ENCODE measurements around the gene AP2B1.
A peak's percentile ranks its signal among the peaks of the same experiment; 100 is the strongest.
"Not testable (repeated sequence)": the region's sequence is repeated elsewhere in the genome, so short reads cannot be mapped to it uniquely, and the experiment has no call there.

Gene AP2B1

DNA sequence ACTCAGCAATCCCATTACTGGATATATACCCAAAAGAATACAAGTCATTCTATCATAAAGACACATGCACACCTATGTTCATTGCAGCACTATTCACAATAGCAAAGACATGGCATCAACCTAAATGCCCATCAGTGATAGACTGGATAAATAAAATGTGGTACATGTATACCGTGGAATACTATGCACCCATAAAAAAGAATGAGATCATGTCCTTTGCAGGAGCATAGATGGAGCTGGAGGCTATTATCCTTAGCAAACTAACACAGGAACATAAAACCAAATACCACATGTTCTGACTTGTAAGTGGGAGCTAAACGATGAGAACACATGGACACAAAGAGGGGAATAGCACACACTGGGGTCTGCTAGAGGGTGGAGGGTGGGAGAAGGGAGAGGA lies 116.2 kb downstream of the AP2B1 start:
- not testable (repeated sequence) for DNase-seq

DNA sequence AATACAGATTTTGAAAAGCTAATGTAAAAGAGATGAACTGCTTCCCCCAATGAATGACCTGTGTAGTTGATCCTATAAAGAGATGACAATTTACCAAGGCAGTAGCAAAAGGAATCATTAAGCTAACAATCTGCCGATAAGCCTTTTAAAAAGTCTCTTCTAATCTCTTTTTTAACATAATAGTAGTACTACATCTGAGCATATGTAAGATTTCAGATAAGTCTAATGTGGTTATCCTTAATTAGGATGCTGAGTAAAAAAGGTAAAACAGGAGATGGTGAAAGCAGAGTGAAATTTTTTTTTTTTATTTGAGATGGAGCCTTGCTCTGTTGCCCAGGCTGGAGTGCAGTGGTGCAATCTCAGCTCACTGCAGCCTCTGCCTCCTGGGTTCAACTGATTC lies 118.1 kb downstream of the AP2B1 start:
- no peak for DNase-seq

DNA sequence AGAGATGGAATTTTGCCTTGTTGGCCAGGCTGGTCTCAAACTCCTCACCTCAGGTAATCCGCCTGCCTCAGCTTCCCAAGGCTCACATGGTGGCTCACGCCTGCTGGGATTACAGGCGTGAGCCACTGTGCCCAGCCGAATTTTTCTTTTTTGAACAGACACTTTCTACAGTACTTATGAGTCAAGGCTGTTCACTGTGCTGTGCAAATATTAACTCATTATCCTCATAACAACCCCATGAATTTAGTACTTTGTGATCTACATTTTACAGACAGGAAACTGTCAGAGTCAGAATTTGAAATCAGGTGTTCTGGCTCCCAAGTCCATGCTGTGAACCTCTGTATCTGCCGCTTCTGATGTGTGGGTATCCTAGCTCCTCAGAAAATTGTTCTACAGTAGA lies 118.6 kb downstream of the AP2B1 start:
- no peak for DNase-seq

DNA sequence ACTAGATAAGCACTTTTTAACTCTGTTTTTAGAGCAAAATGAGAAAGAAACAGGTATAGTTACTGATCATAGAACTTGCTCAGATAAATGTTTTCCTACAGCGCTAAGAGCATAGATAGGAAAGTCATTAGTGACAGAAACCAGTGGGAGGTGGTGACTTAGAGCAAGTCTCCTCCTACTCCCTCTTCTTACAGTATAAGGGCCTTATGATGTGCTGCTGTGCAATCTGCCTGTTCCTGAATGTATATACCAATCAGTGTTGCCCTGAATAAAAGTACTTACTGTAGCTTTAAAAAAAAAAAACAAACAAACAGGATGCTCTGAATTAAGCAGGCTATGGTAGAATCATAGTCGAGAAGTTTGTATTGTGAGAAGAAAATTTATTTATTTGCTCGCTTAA lies 121.0 kb downstream of the AP2B1 start:
- DNase-seq = no peak

DNA sequence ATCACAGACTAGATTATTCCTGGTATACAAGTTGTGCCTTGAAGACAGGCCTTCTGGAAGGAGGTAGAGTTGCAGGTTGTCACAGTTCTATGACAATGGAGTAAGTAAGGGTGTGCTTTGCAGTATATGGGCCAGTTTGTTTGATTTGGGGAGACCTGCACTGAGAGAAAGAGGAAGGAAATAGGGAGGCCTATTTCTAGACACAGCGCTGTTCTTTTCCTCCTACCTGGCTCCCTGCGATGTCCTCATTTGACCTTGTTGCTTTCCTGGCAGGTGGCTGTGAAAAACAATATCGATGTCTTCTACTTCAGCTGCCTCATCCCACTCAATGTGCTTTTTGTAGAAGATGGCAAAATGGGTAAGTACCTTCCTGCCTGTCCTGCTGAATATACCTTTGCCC lies 121.8 kb downstream of the AP2B1 start:
- DNase-seq = no peak

DNA sequence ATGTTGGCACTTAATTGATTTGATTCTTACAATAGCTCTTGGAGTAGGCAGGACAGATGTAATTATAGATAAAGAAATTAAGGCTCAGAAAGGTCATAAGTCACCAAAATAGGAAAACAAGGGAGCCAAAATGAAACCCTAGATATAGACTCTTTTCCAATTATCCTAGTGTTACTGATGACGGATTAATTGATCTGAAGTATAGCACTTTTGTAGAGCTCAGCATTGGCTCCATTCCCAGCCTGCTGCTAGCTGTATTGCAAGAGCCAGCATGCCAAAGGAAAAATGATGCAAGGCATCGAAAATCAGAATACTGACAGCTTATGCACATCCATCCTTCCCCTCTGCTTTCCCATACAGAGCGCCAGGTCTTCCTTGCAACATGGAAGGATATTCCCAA lies 122.8 kb downstream of the AP2B1 start:
- DNase-seq = no peak

DNA sequence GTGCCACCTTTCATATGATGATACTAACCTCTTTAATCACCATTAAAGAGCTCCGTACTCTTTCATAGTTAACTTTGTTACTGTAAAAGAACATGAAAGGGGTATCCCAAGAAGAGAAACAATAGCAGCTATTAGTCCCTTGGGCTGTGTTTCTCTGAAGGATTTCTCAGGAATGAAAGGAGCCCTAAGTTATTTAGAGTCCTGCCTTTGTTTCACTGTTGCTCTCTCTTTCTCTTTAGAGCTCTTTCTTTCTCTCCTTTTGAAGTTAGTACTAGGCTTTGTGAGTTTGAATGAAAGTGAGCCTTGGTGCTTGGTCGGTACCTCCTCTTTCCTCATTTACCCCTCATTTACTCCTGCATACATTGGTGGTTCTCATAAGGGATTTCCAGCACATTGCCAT lies 123.8 kb downstream of the AP2B1 start:
- no peak for DNase-seq

DNA sequence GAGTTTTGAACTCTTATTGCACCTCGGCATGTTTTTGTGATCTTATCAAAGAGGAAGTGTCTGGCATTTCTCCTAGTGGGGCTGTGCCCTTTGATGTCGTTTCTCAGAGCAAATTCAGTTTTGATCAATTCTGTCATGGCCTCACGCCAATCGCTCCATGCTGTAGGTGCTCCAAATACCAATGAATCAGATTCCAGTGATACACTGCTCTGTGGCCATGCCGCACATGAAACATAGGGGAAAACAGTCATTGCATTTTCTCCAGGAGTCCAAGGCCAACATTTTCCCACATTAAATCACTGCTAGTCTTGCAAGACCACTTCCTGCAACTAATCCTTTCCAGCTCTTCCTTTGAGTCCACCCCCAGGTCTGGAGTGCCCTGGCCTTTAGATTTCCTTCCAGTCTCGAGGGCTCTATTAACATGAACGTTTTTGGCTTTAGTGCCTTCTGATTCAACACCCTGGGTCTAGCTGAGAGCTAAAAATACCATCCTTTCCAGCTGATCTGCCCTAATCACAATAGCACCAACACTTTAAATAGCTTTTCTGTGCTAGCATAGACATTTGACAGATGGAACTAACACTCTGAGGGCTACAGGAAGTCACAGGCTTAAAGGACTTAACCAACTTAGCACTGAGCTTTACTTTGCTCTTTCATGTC lies 126.1 kb downstream of the AP2B1 start:
- DNase-seq = peak; percentile 43

DNA sequence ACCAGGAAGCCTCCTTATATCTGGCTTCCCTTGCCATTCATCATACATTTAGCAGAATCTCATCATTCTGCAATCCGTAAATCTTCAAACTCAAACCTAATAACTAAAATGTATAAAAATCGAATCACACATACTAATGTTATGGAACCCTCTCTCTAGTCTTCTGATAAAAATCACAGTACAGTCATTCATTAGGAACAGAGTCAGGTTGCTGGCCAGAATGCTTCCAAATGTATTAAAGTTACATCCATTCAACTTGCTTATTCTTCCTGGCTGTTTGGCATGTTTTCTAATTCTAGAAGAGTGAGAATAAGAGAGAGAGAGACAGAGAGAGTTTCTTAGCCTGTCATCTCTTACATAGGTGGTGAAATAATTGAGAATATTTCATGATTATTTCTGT lies 127.9 kb downstream of the AP2B1 start:
- no peak for DNase-seq

DNA sequence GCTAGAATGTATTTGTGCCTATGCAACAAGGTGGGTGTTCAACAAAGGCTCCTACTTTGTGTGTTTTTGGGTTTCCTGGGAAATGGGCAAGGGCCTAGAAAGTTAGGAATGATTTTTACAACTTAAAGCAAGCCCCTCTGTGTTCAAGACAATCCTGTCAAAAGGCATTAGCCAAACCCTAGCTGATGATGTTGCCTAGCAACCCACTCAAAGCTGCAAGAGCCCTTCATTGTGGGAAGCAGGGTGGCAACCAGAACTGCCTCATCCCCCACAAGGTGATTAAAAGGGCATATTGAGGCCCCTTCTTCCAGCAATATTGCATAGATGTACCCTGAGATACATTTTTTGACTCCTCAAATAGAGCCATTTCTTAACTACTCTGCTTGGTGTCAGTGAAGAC lies 128.3 kb downstream of the AP2B1 start:
- DNase-seq = no peak

DNA sequence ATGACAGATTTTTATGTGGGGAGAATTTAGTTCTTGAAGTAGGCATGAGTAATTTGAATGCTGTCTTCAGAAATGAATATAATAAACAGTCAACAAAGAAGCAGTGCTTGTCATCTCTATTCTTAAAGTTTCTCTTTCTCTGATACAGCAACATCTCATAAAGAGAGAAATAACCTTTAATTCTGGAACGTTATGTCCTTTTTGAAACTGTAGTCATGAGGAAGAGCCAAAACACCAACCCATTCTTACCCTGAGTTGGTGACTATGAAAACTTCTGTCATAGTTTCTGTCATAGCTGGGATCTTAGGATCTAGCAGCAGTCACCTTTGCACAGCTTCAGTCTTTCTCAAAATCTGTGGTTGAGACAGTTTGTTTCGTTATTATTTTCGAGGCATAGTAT lies 129.1 kb downstream of the AP2B1 start:
- DNase-seq = no peak

DNA sequence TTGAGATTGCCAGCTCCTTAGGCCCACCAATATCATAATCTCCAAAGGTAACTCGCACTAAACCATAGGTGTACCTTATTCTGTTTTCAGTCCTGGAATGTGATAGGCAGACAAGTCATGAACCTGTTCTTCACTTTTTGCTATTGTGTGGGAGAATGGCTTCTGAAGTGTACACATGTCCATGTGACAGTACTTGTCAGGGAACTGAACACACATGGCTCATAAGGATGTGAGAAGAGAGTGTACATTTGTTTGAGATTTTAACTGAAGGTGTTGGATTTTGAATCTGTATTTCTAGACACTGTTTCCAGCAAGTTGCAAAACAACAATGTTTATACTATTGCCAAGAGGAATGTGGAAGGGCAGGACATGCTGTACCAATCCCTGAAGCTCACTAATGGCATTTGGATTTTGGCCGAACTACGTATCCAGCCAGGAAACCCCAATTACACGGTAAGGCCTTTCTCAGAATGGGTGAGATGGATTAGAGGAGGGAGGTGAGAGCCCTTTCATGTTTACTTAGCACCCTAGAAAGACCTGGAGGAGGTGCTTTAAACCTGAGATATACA lies 129.9 kb downstream of the AP2B1 start:
- DNase-seq = no peak

DNA sequence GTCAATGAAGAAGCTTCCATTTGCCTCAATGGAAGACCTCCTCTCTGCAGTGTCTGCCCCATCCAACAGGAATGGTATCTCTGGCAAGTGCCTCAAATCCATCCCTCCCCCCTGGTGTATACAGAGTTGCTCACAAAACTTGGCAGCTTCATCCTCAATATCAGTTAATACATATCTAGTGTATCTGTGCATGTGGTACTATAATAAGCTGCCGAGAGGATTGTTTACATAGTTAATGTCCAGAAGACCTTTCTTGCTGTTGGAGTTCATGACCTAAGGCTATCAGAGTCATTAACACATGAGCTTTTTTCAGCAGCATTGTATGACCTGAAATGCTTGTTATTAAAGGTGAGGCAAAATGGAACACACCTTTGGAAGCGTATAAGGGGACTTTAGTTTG lies 130.4 kb downstream of the AP2B1 start:
- no peak for DNase-seq

DNA sequence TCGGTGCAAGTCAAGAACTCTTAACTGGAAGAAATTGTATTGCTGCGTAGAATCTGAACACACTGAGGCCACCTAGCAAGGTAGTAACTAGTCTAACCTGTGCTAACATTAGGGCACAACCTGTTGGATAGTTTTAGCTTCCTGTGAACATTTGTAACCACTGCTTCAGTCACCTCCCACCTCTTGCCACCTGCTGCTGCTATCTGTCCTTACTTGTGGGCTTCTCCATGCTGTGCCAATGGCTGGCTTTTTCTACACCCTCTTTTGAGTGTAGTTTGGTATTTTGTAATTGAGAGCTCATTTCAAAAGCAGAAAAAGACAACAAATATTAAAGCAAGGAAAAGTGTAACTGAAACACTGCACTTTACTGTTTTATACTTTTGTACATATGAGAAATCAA lies 136.6 kb downstream of the AP2B1 start:
- DNase-seq = no peak

DNA sequence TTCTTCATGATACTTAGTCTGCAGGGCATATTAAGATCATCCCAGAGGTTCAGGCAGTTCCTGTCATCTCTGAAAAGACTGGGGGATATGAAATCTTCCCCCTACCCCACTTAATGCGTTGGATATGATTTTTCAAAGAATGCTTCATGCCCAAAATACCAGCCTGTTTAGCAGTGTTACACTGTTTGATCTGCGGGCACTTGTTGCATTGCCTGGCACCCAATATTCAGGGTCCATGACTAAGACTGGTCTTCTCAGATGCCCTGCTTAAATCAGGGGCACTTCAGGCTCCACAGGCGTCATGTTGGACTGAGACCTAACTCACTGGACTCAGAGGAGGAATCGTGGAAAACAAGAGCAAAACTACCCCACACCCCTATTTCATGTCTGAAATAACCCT lies 137.9 kb downstream of the AP2B1 start:
- no peak for DNase-seq

DNA sequence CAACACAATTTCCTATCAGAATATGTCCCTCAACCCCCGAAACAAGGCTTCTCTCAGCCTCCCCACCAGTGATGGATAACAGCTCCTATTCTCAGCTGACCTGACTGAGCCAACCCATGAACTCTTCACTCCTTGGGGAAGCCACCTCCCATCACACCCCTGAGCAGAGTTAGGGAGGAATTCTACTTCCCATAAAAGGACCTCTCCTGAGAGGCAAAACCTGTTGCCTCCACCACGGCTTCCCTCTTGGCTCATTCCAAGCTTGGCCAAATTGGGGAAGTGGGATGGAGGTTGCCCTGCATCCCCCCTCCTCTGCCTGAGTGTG lies 138.6 kb downstream of the AP2B1 start:
- DNase-seq = no peak

DNA sequence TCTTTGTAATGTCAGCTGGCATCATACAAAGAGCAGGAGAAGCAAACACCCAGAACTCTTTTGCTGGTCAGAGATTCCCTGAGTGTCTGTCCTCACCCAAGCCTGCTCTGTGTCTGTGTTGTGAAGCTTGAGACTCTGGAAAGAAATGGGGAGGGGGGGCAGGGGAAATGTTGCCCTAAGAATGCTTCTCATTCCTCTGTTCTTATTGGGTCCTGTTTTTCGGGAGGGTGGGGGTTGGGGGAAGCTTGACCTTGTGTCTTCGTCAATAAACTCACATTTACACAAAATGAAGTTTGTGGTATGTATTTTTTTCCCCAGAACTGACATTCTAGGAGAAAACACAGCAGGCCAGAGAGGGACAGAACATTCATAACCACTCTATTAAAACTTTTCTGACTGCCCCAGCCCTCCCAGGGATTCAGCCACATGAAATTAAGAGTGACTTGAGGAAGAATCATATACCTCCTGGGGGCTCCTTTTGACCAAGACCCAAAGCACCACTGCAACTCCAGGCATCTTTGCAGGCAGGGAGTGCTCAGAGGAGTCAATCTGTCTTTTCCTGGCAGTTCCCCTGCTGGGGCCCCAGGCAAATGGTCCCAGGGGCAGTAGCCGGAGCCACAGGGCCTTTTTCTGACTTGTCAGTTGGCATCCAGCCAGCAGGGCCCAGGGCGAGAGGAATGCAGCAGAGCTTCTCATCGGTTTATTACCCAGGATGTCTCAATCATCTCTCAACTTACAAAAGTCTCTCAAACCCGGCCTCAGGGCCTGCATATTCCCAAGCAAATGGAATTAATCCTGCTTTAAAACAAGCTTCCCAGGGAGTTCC lies 139.2 kb downstream of the AP2B1 start:
- DNase-seq = peak; percentile 23

DNA sequence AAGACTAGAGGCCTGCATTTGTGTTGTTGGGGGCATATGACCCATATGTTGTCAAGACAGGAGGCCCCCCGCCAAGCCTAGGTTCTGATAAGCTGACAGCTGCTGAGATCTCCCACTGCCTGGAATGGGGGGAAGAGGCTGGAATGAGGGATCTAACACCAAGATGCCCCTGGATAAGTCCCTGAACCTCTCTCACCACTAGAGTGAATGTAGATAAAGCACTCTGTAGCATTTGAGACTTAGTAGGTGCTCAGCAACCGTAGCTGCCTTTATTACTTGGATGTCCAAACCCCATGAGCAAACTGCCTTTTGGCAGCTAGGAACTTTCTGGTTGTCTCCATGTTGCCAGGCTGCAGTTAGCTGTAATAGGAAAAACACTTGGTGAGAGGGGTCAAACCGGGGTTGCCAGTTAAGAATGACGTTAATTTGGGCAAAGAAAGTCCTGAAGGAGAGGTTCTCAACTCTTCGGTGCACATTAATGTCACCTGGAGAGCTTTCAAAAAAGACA lies 139.9 kb downstream of the AP2B1 start:
- DNase-seq = no peak

DNA sequence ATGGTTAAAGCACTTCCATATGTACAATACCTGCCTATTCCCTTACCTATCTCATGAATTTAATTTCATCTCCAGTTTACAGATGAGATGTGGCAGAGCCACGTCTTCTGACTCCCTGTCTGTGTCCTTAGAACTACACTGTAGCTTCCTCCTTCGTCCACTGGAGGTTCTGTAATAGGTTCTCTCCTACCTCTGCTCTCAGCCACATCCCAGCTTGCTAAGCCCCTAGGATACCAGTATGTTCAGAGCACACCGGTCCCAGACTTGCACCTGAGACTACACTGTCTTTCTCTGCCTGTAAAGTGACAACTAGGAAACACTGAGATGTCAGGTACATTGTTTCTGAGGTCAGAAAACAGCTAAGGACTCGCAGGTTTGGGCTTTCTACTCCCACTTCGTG lies 140.5 kb downstream of the AP2B1 start:
- no peak for DNase-seq

DNA sequence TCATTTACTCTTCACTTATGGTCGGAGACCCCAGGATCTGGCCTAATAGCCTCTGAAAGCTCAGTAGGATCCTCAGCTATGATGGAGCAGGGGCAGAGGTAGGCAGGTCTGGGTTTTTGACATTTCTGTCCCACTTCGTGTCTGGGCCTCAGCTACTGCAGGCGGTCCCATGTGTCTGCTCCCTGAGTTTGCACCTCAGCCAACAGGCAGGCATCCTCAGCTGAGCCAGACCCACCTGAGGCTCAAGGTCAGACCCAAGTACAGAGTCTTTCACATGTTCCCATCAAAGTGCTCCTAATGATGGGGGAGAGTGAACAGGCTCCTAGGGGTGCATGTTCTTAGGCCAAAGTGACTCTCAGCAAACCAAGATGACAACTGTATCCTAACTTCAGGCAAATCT lies 141.4 kb downstream of the AP2B1 start:
- no peak for DNase-seq

DNA sequence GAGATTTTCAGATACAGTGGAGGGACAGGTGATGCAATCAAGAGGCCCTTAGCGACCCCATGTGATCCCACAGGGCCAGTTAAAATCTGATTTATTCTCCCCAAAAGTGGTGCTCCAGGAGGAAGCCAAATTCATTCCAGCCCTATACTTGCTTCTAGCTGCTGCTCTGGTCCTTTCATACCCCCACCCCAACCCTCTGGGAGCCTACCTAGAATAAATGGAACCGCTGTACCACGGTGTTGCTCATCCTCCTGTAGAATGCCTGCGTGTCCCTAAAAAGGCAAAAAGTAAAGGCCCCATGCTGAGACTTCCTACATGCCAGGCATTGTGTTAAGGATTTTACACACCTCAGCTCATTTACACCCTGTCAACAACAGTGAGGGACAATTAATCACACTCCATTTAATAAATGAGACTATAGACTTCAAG lies 142.3 kb downstream of the AP2B1 start:
- DNase-seq = no peak

DNA sequence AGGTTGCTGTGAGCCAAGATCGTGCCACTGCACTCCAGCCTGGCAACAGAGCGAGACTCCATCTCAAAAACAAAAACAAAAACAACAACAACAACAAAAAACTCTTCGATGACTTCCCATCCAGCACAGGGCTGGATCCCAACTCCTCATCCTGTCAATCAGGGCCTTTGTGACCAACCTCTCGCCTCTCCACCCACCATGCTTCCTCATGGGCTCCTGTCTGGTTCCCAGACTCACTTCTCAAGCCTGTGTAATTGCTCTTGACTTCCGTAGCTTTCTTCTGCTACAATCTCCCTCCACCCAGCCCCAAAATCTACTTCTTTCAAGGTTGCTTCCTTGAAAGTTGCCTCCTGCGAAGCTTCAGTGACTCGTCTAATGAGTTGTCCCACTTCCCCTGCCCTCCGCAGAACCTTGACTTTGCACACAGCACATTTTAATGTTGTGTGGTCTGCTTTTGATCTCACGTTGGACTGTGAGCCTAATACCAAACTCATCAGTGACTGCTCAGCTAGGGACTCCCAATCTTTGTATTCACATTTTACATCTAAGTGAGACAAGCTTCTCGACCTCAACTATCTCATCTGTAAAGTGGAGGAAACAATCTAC lies 143.4 kb downstream of the AP2B1 start:
- DNase-seq = no peak

DNA sequence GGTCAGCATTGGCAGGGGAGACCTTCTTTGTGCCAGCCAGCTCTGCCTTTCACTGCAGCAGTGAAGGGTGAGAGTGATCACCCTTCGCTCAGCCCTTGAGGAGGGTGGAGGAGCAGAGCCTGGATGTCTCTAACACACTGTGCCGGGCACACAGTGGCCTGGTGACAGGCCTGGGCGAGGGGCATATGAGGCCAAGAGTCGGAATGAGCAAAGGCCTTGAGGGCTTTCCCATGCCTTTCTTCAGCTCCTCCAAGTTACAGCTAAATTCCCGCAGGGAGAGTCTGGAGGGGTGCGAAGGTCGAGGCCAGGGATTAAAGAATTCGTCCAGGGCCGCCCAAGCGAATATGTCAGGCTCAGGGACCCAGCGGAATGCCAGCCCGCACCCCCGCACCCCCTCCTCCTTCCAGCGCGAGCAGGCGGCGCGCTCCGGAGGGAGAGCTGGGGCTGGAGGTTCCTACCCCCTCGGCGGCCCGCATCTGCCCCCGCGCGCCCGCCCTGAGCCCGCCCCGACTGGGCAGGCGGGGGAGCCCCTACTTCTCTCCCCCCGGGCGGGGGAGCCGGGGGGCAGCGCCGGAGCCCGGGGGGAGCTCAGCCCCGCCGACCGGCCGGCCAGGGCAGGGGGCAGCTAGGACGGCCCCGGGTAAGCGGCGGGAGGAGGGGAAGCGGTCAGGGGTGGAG lies 144.3 kb downstream of the AP2B1 start, which contains the start of gene RASL10B:
Gene RASL10B, plus strand, starts transcription at position 401 of the 678 bp plus-strand sequence. CDS start 3,546 bp downstream, outside the sequence.
- DNase-seq = peak; percentile 76

All from hematopoietic multipotent progenitor cell treated with erythropoietin and hydrocortisone succinate and interleukin-3 and kit ligand, for 4 days (in vitro differentiated cells).